ENCODE results near the gene TMPRSS2. TPM values are rescaled to one million over a fixed set of nuclear protein-coding genes. Genes with fewer than 3 reads are reported as not detected.

The TMPRSS2 gene
- polyA plus RNA-seq, 4 donors = 35.5 to 50.1 (median 37.1) TPM

Other genes with a start within 250 kb of the TMPRSS2 start
- 10 to 100 TPM; 15.2 to 25.2 (median 24.4) TPM for gene FAM3B, start 191.4 kb downstream of the TMPRSS2 start, polyA plus RNA-seq (ENCODE audit: insufficient read length in 4 of 4)
- gene MX2, start 146.1 kb downstream of the TMPRSS2 start, polyA plus RNA-seq (ENCODE audit: insufficient read length in 4 of 4) = 1 to 10 TPM in 3 of 4 donors, under 1 TPM in 1; 0.78 to 2.1 (median 1.6) TPM
- 1 to 10 TPM; 6.4 to 9.7 (median 8.6) TPM for gene MX1, start 81.9 kb downstream of the TMPRSS2 start, polyA plus RNA-seq (ENCODE audit: insufficient read length in 4 of 4)

Data from right renal pelvis (tissue), 4 donors.